MV-4-11 (cell line): ENCODE results near the gene MRTFA.
"Not testable (repeated sequence)": the region's sequence is repeated elsewhere in the genome, so short reads cannot be mapped to it uniquely, and the experiment has no call there.

Source experiments
- DNase-seq: peaks from one replicate; lab custom pipeline; 2025; lab: John Stamatoyannopoulos, UW

Gene MRTFA

DNA sequence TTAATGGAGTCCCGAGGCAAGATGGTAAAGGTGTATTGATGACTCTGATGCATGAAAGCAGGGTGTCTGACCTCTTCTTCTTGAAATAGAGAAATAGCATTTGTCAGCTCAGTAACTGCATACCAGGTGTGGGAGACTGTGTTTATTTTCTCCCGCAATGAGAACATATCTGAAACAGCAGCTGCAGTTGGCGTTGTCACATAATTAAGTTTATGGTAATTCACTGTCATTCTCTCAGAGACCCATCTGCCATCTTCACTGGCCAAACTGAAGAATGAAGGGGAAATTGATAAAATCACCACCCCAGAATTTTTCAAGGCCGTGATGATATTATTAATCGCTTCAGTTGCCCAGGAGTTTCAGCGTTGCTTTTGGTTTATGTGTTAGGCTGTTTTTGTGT, 22.6 kb upstream of the MRTFA start:
- no peak for DNase-seq

DNA sequence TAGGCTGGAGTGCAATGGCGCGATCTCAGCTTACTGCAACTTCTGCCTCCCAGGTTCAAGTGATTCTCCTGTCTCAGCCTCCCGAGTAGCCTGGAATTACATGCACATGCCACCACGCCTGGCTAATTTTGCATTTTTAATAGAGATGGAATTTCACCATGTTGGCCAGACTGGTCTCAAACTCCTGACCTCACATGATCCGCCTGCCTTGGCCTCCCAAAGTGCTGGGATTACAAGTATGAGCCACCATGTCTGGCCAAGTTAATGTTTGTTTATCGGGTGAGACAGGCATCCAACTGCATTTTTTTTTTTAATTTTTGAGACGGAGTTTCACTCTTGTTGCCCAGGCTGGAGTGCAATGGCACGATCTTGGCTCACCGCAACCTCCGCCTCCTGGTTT, 20.1 kb upstream of the MRTFA start:
- not testable (repeated sequence) for DNase-seq

DNA sequence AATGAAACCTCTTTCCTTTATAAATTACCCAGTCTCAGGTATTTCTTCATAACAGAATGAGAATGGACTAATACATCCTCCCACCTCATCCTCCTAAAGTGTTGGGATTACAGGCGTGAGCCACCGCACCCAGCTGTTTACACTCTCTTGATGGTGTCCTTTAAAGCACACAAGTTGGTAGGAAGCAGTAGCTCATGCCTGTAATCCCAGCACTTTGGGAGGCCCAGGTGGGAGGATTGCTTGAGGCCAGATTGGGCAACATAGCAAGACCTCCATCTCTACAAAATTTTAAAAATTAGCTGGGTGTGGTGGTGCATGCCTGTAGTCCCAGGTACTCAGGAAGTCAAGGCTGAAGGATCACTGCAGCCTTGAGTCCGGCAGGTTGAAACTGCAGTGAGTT, 19.4 kb upstream of the MRTFA start:
- not testable (repeated sequence) for DNase-seq

DNA sequence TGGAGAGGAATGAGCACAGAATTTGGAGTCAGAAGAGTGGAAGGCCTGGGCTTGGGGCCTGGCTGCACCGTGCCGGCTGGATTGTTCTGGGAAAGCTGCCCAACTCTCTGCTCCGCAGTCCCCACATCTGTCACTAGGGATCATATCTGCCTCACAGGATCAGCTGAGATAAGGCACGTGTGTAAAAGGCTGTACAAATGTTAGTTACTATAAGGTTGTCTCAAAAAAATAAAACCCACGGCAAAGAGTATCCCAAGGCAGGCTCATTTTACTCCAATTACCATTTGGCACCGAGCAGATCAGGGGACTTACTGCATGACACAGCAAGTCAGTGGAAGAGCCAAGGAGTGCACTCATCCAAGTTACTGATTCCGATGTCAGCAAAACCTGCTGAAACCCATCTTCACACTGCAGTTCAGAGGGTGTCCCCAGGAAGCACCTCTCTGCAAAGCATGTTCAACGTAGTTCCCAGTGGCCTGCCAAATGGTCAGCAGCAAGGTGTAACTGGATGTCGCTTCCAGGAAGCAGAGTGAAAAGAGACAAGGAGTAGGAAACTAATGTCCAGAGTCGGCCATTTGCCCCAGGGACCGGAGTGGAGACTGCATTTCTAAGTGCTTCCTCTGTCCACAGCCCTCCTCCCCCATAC, 18.1 kb upstream of the MRTFA start:
- no peak for DNase-seq

DNA sequence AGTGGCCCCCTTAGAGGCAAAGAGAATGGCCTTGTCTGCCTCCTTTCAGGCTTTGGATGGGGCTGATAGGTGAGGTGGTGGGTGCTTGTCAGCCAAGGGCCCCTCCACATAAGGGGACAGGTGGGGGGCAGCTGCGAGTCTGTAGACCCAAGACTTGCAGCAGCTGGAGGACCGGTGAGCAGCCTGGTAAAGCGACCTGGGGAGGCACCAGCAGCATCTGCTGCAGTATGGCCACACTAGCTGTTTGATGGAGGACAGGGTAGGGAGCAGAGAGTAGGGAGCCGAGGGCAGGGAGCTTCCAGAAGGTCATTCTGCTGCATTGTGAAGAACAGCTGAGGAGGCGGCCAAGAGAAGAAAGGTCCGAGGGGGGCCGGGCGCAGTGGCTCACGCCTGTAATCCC, 16.8 kb upstream of the MRTFA start:
- DNase-seq, result no peak

DNA sequence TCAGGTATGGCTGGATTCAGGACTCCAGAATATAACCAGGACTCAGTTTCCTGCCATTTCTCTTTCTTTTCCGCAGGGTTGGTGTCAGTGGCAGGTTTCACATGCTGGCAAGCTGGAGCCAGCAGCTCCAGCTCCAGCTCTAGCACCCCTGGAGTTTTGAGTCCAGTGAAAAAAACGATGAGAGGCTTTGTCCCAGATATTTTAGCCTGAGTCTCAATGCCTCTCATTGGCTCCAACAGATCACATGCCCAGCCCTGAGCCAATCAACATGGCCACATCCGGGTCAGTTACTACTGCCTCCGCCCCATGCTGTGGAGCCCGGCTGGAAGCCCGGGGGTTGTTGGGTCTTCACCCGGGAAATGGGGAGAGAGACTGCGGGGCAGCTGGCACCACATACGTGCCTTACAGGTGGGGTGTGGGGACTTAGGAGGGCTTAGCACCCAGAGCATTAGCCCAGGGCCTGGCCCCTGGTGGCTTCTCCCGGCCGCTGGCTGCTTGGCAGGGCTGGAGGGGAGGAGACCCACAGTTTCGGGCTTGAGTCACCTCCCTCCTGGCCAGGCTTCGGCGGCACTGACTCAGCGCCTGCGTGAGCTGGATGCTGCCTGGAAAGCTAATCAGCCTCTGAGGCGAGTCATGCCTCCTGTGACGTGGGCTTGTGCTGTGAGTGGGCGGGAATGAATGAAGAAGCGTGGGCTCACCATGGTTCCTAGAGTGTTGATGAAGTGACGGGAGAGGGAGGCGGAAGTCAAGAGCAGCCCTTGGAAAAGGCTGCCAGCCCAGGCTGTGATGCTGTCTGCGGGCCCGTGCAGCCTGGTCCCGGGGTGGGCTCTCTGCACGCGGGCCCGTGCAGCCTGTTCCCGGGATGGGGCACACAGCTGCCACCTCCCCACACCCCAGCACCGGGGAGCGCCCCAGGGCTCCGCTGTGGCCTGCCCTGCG, 15.3 kb upstream of the MRTFA start:
- peak; percentile 98 for DNase-seq

DNA sequence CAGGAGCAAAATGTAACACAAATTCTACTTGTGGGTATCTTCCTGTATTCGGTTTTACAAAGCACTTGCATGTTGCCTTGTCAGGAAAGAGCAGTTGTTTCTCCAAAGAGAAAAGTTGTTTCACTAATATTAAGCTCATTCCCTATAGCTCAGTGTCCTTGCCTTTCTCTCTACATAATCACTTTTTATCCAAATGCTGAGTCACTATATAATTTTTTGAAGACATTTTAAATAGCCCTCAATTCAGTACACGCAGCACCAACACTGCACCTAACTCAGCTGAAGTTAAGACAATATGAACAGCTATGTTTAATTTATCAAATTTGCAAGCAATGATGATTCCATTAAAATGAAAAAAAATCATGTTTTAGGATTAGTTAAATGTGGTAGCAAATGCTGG, 14.5 kb upstream of the MRTFA start:
- no peak for DNase-seq

DNA sequence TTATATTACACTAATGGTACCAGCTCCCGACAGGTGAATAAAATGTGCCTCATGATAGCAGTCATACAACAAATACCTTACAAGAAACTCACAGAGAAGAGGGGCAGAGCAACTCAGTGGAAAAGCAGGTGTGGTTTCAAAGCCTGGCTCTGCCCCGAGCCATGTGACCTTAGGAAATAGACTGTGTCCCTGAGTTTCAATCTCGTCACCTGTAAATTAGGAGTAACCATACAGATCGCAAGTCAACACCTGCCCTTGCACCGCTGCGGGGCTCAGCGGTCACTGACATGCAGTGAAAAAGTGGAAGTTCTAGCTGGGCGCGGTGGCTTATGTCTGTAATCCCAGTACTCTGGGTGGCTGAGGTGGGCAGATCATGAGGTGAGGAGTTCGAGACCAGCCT, 11.9 kb upstream of the MRTFA start:
- DNase-seq, result no peak

DNA sequence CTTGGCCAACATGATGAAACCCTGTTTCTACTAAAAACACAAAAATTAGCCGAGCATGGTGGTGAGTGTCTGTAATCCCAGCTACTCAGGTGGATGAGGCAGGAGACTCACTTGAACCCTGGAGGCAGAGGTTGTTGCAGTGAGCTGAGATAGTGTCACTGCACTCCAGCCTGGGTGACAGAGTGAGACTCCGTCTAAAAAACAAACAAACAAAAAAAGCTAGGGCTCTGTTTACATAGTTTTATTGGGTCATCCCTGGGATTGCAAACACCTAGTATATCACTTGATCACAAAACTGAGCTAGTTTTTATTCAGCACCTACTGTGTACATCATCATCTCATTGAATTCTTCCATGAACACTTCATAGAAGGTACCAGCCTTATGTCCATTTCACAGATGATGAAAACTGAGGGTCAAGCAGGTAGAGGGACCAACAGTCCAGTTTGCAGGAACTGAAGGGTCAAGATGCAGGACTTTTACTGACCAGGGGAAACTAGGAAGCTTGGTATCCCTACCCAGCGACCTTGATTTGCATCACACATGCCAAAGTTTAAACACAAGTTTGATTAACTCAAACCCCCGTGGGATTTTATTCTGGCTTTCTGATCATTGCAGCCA, 9.2 kb upstream of the MRTFA start:
- no peak for DNase-seq

DNA sequence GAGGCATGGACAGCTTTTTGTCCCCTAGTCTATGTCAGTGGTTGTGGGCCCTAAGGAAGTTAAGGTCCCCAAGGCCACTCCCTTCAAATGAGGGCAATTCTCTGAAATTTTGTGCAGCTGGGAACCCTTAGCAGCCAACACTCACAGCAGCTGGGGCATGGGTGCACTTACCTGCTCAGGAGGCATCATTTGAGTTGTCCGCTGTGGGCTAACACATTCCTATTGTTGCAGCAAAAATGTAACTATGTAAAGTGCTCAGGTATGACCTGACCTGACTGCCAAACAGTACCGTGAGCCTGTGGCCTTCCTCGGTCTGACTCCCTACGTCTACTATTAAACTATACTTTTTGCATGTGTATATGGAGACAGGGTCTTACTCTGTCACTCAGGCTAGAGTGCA, 5.8 kb upstream of the MRTFA start:
- no peak for DNase-seq

DNA sequence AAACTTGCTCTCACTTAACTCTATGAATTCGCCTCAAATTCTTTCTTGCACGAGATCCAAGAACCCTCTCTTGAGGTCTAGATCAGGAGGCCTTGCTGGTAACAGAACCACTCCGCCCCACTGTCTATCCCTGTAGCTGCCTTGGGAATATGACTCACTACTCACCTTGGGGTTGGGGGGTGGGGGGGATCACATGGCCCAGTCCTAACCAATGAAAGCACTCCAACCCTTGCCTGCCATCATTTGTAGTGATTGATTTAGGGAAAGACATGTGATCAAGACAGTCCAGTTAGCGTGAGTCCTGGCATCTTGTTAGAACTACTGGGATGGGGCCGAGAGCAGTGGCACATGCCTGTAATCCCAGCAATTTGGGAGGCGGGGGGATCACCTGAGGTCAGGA, 4.8 kb upstream of the MRTFA start:
- no peak for DNase-seq

DNA sequence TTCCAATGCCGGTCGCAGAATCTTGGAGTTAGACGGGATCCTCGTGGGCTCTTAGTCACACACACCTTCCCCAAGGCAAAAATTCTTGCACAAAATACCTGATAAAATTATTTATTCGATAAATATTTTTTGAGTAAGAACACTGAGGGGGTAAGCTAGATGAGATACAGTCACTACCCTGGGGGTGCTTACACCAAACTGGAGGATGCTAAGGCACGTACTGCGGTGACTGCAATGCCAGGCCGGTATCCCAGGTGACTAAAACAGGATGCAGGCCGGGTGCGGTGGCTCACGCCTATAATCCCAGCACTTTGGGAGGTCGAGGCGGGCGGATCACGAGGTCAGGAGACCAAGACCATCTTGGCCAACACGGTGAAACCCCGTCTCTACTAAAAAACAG, 1.7 kb upstream of the MRTFA start:
- DNase-seq, result no peak

DNA sequence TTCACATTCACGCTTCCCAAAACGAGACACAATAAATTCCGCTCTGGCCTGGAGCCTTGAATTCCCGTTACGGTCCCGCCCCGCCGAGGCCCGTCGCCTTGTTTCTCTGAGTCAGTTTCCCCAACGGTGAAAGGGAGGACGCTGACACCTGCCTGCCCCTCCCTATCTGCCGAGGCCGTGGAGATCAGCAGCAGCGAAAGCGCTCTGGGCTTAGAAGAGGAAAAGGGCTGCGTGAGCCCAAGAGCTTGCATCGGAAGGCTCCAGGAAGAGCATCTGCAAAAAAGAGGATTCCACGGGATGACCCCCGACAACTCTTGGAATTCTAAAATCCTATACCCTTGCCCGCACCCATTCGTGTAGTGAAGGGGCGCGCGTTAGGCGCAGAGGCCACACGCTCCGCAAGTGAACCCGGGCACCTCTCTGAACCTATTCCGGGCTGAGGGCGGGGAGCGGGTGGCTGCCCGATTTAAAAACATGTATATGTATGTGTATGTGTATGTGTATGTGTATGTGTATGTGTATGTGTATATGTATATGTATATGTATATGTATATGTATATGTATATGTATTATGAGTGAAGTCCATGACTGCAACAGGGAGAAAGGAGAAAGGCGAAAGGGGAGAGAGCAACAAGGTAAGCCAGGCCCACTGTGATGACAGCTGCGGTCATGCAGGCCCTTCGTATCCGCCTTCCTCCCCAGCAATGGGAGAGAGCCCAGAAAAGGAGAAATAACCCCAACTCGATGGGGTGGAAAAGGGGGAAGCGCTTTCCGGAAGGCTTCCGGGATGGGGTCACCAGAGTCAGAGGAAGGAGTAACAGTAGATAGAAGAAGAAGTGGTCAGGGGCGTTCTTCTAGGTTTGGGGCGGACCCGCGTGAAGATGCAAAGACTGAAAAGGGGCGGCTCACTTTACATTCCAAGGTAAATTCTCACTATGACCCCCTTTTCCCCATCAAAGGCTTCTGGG, 948 bp upstream of the MRTFA start:
- DNase-seq, result peak; percentile 92

DNA sequence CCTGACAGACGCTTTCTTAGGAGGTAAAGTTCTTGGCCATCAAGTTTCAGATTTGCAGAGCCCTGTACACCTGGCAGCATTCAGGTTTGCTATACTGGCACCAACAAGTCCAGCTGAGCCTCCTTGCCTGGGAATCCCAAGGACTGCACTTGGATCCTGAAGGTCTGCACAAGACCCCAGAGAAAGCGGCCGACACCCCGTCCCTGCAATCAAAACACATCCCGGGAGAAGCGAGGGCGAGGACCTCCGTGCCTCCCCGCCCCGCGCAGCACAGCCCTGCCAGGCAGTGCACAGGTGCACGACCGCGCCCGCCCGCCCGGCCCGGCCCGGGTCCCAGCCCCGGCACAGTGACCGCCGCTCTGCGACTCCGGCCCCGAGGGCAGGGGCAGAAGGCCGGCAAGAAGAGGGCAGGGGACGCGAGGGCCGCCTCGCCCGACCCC, 559 bp downstream of the MRTFA start:
- DNase-seq, result no peak

DNA sequence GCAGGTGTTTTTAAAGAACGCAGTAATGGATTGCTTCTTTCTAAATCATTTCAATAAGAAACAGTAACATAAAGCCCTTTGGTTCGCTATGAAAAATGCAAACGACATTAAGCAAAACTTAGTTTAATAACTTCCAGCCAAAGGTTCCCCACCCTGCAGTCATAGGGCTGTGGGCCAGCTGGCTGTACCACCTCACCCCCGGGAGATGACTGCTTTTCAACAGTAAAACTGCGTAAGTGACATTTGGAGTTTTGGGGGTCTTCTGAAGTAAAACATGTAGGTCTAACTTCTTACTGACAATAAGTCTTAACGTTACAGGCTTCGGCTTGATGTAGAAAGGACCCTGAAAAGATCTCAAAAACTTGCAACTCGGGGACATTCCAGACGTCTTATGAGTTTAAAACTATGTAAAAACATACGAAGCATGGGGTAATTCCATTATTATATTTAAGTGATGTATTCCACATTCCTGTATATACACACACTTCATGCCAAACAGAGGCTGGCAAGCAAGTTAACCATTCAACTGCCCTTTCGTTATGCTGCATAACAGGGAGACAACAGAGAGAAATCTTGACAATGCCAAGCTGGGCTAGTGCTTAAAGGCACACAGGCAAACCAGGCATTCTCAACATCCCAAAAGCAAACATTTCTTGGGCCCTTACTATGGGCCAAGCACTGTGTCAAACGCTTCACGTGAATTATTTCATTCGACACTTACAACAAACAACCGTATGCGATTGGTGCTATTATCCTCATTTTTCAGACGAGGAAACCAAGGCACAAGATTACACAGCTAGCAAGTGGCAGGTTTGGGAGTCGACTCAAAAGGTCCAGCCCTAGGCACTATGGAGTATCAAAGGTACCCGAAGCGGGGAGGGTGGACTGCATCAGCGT, 1.2 kb downstream of the MRTFA start:
- DNase-seq, result no peak

DNA sequence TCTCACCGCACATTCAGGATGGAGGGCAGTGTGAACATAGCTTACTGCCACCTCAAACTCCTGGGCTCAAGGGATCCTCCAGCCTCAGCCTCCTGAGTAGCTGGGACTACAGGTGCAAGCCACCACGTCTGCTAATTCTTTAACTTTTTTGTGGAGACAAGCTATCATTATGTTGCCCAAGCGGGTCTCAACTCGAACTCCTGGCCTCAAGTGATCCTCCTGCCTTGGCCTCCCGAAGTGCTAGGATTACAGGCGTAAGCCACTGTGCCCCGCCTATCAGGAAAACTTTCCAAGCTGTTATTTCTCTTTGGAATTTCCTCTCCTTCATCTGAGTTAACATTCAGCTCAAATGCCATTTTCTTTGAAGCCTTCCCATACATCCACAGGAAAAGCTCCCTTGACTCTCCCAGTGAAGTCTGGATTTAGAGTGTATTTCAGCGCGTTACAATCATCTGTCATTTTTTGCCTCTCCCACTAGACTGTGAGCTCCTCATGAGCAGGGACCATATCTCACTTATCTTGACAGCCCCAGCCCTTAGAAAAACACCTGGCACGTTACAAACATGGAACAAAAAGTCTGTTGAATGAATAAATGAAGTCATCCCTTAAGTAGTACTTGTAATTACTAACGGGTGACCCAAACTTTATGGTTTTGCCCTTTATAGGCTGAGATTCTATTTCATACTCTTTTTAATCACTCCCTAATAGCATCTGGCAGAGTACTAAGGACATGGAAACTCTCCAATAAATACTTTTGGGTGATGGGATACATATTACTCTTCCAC, 2.2 kb downstream of the MRTFA start:
- DNase-seq, result no peak

DNA sequence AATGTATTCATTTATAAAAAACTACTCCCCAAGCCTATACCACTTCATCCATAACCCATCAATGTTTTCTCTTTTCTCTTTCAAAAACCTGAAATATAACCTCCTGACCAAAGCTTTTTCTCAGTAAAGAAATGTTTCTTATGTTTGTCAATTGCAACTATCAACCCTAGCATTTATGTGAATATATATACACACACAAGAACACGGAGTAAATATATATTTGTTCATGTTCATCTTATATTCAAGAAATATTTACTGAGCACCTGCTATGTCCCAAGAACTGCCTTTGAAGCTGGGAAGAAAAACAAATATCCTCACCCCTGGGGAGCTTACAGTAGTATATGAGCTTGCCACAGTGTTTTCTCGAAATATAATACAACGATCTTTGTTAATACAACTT, 3.5 kb downstream of the MRTFA start:
- DNase-seq, result no peak

DNA sequence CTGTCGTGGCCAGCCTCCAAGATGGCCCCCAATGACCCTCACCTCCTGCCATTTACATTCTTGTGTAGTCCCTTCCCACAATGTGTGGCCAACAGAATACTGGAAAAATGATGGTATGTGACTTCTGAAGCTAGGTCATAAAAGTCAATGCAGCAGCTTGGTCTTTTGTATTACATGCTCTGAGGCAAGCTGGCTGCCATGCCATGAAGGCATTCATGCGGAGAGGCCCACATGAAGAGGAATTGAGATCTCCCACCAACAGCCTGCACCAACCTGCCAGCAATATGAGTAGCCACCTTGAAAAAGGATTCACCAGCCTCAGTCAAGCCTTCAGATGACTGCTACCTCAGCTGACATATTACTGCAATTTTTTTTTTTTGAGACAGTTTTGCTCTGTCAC, 4.6 kb downstream of the MRTFA start:
- no peak for DNase-seq

DNA sequence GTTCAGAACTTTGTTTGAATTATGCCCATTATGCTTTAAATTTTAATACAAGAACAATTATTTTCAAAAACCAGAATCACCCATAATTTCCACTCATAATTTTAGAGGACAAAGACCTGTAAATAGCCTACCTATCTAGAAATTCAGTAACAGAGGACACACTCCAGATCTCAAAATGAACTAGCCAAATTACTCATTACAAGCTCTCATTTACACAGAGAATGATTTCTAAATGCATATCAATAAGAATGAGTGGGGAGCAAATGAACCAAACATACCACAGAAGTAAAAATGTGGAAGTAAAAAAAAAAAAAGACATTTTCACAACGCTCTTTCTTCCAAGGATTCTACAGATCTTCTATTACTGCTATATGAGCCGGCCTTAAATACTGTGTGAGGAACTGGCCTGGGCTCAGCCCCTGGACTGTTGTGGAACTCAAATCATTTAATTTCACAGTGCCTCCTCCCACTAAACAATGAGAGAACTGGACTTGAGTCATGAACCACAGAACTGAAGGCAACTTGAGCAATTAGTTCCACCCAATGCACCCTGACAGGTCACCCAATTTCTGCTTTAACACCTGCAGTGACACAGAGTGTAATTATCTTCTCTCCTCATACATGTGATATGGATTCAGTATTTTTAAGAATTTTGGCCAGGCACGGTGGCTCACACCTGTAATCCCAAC, 8.0 kb downstream of the MRTFA start:
- peak; percentile 78 for DNase-seq
